GM19099 (cell line): Measurements from ENCODE around the gene PRKCB.

Experiments
- POLR2A ChIP-seq: IDR thresholded peaks from 3 replicates; pipeline ENCODE4 v1.6.1; 2011; ENCODE audit warnings: low read depth; ENCODE audit not compliant: insufficient read length; ENCODE audit errors: extremely low read depth

Gene PRKCB

GRCh38 chr16:23848958-23849357 is 13.2 kb downstream of the PRKCB start:
- no peak for TF ChIP-seq POLR2A

DNA sequence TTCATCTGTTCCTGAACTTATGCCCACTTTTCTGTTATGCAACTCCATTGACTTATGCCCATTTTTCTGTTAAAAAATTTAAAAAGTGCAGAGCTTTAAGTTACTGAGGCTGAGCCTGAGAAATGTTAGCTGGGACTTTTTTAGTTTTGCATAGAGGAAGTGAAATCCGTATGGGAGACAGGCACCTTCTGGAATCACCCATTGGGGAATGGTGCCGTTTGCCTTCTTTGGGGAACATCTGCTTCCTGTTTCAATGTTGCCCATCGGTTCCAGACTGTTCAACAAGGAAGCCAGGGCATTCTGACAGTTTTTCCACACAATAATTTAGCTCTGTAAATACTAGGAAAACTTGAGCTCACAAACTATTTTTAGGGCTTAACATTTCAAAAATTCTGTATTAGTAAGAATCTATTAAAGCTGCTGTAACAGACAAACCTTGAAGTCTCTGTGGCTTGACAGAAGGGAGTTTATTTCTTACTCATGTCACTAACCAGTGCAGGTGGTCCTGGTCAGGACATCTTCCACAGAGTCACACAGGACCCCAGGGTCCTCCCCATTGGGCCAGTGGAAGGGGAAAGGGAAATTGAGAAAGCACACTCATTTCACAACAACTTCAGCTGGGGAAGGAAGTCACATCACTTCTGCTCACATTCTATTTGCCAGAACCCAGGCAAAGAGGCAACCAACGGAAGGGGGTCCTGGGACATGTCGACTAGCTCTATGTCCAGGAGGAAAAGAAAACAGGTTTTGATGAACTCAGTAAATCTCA is 17.2 kb downstream of the PRKCB start:
- no peak for TF ChIP-seq POLR2A

DNA sequence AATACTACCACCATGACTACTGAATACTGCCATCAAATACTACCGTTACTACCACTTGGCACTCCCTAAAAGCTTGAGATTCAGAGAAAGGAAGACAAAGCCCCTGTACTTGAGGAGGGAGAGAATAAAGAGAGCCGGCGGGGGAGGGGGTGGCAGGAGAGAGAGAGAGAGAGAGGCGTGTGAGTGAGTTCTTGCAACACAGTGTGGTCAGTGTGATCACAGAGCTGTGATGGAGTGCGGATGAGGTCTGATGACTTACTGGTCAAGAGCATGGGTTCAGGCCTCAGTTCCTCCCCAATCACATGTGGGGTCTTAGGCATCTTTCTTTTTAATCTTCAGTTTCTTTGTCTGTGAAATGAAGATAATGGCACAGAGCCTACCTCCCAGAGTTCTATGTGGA is 19.2 kb downstream of the PRKCB start:
- TF ChIP-seq POLR2A = no peak

- TF ChIP-seq POLR2A = no peak
Measured at GRCh38 chr16:23856251-23856709, 20.5 kb downstream of the PRKCB start.

DNA sequence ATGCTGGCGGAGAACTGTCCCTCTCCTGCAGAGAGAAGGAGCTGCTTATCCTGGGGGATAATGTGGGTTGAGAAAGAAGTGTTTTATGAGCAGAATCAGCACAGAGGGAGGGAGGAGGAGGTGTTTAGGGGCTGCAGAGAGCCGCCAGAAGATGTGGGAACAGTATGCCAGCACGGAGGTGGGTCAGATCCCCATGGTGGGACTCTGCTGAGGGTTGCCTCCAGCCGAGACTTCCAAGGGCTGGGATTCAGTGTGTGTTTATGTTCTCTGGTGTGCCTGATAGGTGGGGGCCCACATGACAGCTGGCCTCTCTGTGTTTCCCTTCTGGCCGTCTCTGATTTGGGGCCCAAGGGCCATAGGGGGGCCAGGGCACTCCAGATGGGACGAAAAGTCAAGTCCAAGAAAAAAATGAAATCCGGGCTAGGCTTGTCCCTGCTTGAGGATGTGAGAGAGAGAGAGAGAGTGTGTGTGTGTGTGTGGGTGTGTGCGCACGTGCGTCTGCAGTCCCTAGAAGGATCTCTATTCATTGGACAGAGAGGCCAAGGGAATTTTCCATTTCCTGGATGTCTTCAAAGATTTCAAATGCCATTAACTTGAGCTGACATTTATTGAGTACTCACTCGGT is 21.6 kb downstream of the PRKCB start:
- TF ChIP-seq POLR2A = no peak

- no peak for TF ChIP-seq POLR2A
Measured at GRCh38 chr16:23857881-23858269, 22.1 kb downstream of the PRKCB start.

- TF ChIP-seq POLR2A = no peak
Measured at GRCh38 chr16:23858542-23858941, 22.8 kb downstream of the PRKCB start.

DNA sequence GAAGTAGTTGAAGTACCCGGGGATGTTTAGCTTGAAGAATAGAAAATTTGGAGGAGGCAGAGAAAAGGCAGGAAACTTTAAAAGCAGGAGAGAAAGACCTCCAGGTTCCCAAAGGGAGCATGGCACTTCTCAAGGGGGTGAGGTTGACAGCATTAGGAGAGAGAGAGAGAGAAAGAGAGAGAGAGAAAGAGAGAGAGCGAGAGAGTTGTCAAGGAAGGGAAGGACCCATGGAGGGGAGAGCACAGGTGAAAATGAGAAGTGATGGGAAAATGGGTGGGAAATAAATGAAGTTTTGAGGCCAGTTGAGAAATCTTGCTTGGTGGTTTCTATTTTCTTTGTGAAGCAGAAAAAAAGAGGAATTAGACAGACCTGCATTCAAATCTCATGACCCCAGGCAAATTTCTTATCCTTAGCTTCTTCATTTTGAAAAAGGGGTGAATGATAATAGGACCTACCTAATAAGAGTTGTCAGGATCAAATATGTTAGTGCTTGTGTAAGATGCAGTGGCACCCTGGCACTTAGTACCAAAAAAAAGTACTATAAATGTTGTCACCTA is 24.0 kb downstream of the PRKCB start:
- no peak for TF ChIP-seq POLR2A

- TF ChIP-seq POLR2A = no peak
Measured at GRCh38 chr16:23861874-23862273, 26.1 kb downstream of the PRKCB start.

DNA sequence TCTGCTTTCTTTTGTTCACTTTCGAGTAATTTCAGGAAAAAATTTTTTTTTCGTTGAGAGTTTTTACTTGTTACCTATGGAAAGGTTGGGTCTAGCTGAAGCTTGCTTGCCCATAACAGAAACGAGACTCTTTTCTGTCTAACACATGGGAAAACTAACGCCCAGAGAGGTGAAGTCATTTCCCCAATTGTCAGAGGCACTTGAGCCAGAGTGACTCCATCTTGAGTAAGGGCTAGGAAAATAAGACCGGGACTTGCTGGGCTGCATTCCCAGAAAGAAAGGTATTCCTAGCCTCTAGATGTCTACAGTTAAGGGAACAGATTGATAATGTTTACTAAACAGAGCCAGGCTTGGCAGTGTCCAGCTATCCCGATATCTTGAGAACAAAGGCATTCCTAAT is 26.8 kb downstream of the PRKCB start:
- no peak for TF ChIP-seq POLR2A

DNA sequence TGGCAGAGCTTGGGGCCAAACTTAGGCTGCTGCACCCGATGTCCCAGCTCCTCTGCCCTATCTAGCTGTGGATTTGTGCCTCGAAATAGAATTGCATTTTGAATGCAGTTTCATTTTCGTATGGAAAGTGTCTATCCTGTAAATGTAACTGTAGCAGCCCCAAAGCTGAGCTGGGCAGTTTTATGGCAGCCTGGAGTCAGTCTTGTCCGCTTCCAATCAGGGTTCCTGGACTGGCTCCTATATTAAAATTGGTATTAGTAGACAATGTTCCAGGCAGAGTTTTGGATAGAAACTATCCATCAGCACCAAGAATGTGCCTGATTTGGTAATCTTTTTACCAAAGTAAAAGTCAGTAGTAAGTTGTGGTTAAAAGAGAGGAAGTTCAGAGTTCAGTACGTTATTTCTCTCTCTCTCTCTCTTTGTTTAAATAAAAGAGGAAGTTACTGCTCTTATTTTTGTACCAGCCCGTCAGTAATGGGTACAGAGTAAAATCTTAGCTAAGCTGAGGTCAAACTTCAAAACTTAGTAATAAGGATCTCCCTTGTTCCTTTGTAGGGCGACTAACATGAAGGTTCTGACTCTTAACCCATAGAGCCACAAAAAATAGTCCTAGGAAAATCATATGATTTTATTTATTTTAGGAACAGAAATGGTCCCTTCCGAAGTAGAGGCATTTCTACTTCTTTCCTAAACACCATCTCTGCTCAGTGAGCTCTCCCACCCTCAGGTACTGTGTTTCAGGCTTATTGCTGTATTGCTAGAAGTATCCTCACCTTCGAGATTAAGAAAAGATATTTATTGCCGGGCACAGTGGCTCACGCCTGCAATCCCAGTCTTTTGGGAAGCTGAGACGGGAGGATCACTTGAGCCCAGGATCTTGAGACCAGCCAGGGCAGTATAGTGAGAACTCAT is 28.0 kb downstream of the PRKCB start:
- TF ChIP-seq POLR2A = no peak

GRCh38 chr16:23865853-23866252 is 30.1 kb downstream of the PRKCB start:
- no peak for TF ChIP-seq POLR2A

DNA sequence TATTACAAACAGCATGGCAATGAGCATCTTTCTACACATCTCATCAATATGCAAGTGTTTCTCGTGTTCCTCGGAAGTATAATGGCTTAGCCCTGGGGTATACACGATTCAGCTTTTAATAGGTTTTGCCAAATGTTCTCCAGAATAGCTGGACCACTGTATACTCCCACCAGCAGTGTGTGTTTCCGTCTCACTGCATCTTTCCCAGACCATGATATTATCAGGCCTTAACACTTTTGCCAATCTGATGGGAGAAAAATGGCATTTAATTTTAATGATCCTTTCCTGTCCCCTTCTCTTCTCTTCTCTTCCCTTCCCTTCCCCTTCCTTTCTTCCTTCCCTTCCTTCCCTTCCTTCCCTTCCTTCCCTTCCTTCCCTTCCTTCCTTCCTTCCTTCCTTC is 30.8 kb downstream of the PRKCB start:
- no peak for TF ChIP-seq POLR2A

DNA sequence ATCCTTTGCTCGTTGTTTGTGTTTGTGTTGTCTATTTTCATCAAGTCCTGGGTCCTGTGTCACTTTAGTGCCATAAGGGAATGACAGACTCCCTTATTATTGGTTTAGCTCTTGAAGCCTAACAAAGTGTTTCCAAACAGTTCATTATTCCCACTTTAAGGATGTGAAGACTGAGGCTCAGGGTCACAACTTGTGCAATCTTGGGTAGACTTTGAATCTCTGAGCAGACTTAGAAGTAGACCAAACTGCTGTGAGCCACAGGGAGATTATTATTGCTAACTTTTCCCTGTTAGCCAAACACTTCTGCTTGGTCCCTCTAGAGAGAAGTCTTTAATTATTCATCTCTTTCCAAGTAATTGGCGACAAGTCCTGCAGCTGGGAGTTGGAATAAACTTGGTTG is 31.8 kb downstream of the PRKCB start:
- TF ChIP-seq POLR2A = no peak

GRCh38 chr16:23868136-23868535 is 32.4 kb downstream of the PRKCB start:
- no peak for TF ChIP-seq POLR2A
